Stimulated activated CD4-positive, alpha-beta T cell treated with anti-CD3 and anti-CD28 coated beads, Interleukin-1b, Interleukin-23, amount 100 ng/mL, for 24 hours (primary cell): Measurements from ENCODE around the gene SLC26A6.

Source experiments
- DNase-seq, 4 experiments: peaks; one replicate each; pipeline ENCODE4 v3.0.0-alpha.2; 2020; ENCODE audit warnings: low read depth in 4 of 4, low spot score in 1 of 4

The SLC26A6 gene, protein sequence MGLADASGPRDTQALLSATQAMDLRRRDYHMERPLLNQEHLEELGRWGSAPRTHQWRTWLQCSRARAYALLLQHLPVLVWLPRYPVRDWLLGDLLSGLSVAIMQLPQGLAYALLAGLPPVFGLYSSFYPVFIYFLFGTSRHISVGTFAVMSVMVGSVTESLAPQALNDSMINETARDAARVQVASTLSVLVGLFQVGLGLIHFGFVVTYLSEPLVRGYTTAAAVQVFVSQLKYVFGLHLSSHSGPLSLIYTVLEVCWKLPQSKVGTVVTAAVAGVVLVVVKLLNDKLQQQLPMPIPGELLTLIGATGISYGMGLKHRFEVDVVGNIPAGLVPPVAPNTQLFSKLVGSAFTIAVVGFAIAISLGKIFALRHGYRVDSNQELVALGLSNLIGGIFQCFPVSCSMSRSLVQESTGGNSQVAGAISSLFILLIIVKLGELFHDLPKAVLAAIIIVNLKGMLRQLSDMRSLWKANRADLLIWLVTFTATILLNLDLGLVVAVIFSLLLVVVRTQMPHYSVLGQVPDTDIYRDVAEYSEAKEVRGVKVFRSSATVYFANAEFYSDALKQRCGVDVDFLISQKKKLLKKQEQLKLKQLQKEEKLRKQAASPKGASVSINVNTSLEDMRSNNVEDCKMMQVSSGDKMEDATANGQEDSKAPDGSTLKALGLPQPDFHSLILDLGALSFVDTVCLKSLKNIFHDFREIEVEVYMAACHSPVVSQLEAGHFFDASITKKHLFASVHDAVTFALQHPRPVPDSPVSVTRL

DNA sequence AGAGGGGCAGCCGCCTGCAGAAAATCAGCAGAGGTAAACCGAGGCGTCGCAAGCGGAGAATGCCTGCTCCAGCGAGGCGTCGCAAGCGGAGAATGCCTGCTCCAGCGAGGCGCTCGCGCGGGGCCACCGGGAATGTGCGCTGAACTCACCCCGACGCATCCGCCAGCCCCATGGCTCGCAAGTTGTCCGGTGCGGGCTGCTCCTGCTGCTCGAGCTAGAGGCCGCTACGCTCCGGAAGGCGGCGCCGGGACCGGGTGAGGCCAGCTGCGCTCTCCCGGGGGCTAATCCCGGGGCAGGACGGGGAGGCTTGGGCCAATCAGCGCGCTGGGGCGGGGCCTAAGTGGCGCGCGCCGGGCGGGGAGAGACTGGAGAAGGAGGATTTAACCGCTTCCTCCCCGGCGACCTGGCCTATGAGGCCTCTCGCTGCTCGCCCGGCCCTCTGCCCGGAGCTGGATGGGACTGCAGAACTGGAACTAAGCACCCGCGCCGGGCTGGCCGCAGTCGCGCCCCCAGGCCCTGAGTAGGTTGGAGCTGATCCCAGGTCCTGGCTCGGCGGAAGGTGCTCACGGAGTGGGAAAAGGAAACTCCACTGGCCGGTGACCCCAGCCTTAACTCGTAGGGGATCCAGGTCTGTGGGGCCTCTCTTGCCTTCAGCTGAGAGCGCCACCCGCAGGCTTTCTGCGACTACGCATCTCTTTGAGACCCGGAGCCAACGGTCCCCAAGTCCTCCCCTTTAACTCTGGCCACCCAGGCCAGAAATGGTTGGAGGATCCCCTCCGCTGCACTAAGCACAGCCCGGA is at the start of gene SLC26A6:
TSS of gene SLC26A6 (minus strand) at position 240 of the 800 bp plus-strand sequence. CDS start at position 172, 68 bp downstream.
- peak; percentile 80 to 95 (median 86) for DNase-seq

DNA sequence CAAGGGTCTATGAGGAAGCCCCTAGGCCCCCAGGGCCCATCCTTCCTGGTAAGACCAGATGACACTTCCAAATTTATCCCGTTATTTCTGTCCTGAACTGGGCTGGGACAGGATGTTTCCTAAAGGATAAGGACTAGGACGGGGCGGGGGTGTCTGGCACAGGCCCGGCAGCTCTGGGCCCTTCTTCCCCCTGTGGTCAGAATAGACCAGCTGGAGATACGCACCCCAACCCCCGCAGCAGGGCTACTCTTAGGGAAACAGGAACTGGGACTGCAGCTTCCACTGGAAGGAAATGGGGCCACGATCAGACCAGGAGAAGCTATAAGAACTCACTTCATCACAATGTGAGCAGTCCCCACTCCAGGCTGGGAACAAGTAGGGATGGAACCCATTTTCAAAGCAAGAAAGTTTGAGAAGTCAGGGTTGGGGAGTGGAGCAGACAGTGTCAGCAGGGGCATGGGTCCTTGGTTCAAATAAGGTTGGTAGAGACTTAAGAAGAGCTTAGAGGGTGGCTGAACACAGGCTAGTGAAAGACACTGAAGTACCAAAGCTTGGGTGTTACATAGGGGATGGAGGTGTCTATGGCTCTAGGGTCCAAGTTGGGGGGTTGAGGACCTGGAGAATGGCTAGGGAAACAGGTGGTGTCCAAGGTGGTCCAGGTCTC is 49.4 kb upstream of the SLC26A6 start:
- no peak for DNase-seq

DNA sequence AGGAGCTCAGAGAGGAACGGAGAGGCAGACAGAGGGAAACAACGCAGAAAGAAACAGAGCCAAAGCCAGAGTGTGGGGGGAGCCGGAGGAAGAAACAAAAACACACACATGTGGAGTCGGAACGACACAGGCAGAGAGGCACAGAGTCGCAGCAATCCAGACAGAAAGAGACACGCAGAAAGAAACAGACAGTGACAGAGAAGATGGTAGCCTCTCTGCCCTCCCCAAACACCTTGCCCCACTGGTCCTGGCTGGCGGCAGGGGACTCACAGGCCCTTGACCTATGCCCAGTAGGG is 48.7 kb upstream of the SLC26A6 start:
- DNase-seq, result no peak

DNA sequence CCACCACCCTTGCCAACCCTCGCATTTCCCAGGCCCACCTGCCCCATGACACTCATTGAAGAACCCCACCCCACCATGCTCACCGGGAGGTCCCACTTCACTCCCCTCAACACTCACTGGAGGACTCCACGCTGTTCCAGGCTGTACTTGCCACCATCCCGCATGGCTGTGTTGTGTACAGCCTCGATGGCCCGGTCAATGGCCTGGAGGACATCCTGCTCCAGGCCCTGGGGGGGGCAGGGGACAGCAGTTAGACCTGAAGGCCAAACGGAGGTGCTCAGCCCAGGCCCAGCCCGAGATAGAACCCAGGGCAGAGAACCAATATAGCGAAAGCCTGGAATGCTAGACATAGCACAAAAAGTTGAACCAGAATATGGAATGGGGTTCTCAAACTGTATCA is 47.5 kb upstream of the SLC26A6 start:
- DNase-seq, result no peak

DNA sequence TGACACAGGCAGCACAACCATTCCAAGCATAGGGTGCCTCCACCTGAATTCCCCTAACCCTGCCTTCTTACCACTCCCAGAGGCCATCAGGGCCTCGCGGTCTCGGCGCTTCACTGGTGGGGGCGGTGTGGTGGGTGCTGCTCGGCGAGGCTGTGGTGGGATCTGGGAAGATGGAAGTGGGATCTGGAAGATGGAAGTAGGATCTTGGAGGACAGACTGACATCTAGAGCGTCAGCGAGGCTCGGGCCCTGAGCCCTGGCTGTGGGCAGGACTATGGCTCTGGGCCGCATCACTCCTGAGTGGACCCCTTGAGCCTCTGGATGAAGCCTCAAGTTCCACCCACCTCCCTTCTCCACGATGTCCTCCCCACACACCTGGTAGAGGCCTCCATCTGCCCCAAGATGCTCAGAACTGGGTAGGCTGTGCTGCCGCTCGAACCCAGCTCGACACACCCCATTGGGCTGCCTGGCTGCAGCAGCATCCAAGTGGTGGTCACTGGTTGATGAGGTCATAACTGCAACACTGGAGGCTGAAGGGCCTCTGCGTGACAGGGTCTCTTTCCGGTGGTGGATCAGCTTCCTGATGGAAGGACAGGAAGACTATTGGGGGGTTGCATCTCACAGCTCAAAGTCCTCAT is 46.8 kb upstream of the SLC26A6 start:
- DNase-seq, result no peak

DNA sequence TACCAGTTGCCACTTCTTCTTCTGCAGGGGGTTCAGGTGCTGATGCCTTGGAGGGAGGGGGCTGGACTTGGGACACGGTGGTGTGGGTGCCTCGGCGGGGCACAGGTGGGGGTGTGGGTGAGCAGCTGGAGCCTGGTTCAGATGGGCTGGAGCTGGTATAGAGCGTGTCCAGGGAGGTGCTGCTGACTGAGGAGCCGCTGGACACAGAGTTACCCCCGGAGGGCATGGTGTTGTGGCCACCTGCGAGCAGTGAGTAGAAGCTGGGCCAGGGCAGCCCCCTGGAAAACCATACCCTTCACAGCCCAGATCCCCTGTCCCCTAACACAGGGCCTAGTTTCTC is 46.2 kb upstream of the SLC26A6 start:
- no peak for DNase-seq

DNA sequence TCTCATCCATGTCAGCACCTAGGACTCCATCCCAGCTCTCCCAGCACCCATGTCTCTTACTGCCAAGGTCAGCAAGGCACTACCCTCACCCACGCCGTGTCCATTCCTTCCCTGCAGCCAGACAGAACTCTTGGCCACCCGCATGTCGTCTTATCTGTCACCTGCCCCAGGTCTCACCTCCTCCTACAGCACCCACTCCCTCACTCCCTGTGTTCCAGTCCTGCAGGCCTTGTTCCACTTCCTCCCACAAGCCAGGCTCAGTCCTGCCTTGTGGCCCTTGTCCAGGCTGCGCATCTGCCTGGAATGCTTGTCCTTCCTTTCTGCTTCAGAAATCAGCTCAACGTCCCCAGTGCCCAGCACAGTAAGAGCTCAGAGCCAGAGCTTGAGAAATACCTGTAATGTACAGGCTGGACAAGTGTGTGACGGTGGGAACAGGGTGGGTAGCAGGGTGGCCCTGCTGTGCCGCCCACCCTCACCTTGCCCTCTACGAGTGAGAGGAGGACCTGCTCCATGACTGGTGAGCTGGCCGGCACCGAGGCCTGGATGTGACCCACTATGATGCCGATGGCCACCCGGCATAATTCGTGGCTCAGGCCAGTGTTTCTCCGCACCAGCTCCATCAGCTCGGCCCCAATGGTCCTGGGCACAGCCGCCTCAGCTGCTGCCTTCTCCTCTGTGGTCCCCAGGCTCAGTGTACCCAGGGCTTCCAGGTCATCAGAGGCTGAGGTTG is 45.7 kb upstream of the SLC26A6 start:
- no peak for DNase-seq

DNA sequence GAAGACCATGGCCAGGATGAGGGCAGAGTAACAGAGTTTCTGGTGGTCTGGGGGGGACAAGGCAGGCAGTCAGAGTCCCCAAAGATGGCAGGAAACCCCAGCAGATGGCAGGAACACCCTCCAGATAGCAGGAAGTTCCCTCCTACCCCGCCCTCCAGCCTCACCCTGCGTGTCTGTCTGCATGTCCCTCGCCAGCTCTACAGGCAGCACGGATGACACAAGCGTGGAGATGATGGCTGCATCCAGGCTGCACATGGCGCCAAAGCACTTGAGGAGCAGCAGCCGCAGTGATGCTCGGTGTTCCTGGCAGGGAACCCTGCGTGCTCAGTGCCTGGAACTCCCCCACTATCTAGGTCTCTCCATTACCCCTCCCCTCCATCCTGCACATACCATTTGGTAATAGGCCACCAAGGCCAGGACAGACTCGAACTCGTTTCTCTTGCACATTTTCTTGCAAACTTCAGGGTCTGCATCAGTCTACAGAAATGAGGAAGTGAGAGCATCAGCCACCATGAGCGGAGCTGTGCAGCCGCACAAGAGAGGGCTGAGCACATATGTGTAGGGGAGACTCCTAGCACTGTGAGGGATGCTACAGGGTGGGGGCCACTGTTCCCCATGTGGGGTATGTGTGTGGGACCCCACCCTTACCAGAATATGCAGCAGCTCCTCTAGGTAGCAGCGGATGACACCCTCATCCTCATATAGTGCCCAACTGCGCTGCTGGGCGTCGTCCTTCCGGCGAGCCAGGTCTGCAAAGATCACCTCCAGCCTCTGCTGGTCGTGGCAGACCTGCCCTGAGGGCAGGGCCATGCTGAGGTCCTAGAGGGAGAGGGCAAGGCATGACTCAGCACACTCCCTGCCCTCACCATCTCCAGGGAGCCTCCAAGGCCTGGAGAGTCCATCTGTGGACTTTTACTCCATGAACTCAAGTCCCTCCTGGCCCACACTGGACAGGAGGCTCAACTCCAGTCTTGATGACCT is 44.4 kb upstream of the SLC26A6 start:
- DNase-seq, result no peak

DNA sequence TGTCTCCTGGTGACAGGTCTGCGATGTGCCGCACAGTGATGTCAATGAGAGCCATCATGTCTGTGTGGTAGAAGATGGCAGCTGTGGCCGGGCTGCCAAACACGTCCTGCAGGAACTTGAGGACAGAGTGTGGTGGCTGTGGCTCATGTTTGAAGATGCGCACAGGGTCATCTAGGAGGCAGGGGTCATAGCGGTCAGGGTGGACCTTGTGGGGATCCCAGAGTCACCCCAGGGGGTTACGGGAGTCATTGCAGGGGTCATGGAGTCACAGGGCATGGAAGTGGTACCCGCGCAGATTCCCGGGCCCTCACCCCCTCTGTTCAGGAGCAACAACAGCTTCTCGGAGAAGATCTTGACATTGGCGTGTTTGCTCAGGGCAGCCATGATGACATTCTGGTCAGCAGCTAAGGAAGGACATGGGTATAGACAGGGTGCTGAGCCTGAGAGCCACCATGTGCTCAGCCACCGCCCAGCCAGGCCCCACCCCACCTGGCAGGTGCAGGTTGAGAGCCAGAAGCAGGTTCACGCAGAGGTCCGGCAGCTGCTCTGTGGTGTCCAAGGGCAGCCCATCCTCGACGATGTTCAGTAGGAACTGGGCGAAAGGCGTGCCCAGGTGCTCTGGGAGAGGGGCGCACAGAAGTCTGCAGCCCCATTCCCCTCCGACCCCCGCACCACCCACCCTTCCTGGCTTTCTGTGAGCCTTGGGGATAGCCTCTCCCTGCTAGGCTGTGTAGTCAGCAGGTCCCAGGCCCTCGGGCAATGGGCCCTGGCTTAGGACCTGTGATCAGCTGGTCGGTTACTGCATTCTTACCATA is 43.5 kb upstream of the SLC26A6 start:
- no peak for DNase-seq

DNA sequence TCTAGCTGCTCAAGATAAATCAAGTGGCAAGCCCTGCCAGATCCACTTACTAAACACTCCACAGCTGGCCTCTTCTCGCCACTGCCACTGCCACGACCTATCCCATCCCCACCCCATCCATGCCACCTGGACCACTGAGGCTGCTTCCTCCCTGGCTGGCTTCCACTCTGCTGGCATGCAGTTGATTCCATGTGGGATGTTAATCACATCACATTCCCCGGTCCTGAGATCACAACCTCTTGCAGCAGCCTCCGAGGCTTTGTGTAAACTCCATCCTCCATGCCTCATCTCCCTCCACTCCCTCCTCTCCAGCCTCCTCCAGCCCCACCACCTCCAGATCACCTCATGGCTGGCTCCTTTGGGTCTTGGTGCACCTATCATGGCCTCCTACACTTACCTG is 42.8 kb upstream of the SLC26A6 start:
- DNase-seq, result no peak

DNA sequence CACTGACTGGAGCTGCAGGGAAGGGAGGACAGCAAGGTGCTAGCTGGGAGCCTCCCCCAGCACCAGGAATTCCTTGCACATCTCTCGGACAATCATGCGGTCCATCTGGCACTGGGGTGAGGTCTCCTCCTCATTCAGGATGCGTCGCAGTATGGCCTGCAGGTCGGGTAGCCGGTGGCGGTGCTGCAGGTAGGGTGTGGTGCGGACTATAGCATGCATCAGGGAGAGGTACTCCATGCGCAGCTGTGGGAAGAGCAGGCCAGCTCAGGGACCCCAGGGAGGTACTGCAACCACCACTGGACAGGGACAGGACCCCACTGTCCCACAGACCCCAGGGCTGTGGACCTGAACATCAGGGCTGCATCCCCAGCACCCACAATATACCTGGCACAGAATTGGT is 39.2 kb upstream of the SLC26A6 start:
- no peak for DNase-seq

DNA sequence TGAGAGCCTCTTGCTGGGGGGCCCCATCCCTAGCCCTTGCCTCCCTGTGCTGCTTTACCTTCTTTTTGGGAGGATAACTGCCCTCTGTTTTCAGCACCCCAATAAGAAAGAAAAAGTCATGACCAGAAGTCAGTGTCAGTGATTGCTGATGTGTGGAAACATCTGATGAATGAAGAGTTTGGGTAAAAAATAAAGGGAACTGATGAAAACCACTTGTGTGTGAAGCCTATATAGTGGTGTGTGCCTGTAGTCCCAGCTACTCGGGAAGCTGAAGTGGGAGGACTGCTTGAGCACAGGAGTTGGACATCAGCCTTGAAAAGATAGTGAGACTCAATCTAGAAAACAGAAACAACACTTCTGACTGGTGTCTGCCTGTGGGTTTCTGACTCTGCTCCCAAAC is 37.3 kb upstream of the SLC26A6 start:
- no peak for DNase-seq

DNA sequence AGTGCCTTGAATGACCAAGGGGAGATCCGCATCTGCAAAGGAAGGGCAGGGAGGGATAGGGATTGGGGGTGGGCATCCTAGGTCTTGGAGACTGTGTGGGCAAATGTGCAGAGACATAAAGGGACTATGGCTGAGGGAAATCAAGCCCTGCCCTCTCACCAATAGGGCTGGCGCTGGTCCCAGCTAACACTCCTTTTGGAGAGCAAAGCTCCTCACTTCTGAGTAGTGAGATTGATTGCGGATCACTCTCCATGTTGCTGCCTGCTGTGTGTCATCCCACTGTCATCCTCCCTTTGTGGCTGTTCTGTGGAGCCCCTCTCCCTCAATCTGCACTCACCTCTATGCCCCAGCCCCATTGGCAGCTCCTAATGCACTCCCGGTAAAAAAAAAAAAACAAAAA is 29.7 kb upstream of the SLC26A6 start:
- DNase-seq, result no peak

DNA sequence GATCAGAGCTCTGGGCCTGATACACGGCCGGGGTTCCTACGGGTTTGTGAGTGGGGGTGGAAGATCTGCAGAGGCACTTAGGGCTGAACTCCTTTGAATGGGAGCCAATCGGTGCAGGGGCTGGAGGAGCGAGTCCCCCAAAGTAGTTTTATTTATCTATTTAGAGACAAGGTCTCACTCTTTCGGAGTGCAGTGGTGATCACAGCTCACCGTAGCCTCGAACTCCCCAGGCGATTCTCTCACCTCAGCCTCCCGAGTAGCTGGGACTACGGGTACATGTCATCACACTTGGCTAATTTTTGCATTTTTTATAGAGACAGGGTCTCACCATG is 29.0 kb upstream of the SLC26A6 start:
- no peak for DNase-seq

DNA sequence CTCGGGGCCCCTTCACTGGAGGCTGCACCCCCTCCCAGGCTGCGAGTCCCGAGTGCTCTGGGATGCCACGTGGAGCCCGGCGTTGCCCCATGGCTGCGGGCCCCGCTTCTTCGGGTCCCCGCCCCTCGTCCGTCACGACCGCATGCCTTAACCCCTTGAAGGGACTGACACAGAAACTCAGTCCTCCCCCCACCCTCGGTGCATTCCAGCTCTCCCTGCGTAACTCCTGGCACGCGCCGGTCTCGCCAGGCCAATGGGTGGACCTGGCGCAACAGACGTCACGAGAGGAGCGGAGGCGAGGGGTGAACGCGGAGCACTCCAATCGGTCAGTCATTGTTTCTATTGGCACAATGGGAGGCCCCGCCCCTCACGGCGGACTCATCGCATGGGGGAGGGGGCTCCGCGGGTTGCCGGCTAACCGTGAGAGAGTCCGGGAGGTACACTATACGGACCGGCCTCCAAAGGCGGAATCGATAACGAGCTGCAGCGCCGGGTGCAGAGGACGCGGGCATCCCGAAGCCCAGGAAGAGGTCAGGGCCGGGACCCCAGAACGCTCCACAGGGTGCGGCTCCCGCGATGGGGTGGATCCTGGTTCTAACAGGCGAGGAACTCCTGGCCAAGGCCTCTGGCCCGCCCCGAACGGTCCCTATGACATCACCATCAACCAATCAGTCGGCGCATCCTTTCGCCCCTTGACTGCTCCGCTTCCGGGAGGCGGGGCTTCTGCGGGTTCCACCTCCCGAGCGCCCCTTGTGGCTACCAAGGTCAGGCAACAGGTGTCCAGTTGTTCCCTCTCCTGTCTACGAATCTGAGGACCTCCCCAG is 28.4 kb upstream of the SLC26A6 start:
- DNase-seq, result peak; percentile 60 to 90 (median 67)

DNA sequence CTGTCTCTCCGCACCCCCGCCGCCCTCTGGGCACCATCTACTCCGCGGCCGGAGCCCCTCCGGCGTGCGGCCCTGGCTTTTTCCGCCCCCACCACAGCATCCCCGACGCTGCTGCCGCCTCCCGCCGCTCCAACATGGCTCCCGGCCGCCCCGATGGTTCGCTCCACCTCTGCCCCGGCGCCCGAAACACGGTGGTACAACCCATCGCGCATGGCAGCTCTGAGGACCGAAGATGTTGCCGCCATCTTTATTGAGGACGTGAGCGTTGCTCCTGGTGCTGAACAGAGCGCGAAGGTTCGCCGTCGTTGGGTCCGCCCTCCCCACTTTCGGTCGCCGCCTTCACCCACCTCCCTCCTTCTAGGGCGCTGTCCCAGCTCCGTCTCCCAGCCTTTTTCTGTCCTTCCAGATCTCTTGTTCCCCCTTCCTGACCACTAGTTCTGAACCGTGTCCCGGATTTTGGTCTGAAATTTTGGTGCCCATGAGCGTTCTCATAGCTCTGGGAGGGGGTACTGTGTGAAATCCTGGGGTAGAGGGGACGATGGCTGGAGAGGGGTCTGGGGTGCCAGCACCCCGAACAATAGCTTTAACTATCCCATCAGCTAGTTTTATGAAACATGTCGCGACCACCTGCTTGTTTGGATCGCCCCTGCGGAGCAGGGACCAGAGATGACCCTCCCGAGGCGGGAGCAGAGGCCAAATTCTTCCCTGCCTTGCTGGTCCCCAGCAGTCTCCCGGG is 27.7 kb upstream of the SLC26A6 start, which contains the start of gene CELSR3:
TSS of gene CELSR3 (minus strand) at position 134 of the 736 bp plus-strand sequence. CDS start 252 bp downstream, outside the sequence.
- DNase-seq, result peak in 1 of 4 experiments; percentile 47
